ENCODE data around the gene PRKAG2. TPM values are rescaled to one million over a fixed set of nuclear protein-coding genes. Genes with fewer than 3 reads are reported as not detected.

The PRKAG2 gene
- total RNA-seq, 3 donors from 2014 or later: 42.4 to 48.5 (median 46.6) TPM

DNA sequence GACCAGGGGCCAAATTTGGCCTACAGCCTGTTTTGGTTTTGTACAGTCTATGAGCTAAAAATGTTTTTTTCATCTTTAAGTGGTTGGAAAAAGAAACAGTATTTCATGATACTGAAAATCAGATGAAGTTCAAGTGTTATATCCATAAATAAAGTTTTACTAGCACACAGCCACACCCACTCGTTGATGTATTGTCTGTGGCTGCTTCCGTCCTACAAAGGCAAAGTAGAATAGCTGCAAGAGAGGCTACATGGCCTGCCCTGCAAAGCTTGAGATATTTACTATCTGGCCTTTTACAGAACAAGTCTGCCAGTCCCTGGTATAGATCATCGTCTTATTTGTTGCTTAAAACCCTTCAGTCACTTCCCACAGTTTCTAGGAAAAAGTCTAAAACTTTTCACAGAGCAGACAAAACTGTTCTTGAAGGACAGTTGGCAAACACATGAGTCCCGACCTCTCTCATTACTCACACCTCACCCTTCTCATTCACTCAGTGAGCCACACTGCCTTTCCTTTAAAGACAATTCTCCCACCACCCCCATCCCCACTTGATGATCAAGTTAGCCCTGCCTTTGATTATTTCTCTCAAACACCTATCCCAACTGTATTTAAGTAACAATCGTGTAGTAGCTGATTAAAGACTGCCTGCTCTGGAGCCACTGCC lies 367.1 kb downstream of the PRKAG2 start:
- TF ChIP-seq CTCF (IDR thresholded peaks at IDR 0.05): no peak
- ATAC-seq: peak; percentile 88
- Histone ChIP-seq H3K9me3 (no peaks in the 10 kb centered on the region), H3K4me3 (no peak overlapping the region), H3K36me3 (ENCODE audit: low read depth) (no peaks in the 10 kb centered on the region), H3K4me1 (ENCODE audit: low read depth) (peaks cover 8% of the 10 kb centered on the region)
- intact Hi-C loops (cut with DNase I, micrococcal nuclease): loop anchor here in 1 of 2 donors (10.0 kb wide), 1 partner anchor 45 kb away; no protein-coding TSS in a partner anchor
- peak in 1 of 3 donors; percentile 30 for DNase-seq

DNA sequence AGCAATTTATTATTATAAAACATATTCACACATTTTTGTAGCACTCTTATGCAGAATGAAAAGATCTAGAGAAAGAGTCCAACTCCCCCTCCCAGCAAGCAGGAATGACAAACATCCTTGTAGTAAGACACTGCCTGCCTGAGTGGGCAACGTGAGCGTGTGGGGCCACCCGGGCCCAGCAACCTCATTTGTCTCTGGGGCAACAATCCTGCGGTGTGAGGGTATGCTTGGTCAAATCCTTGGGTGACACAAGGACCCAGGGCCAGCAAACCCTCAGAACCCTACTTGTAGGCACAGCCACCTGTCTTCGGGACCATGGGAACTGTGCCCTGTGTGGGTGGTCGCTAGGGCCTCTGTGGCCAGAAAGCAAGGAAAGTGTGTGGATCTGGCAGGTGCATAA lies 367.9 kb downstream of the PRKAG2 start:
- DNase-seq: no peak
- intact Hi-C loops (cut with DNase I, micrococcal nuclease): no loop called here
- TF ChIP-seq CTCF (IDR thresholded peaks at IDR 0.05): no peak
- Histone ChIP-seq H3K36me3 (ENCODE audit: low read depth) (no peaks in the 10 kb centered on the region), H3K9me3 (no peaks in the 10 kb centered on the region), H3K4me1 (ENCODE audit: low read depth) (peaks cover 8% of the 10 kb centered on the region), H3K4me3 (no peak overlapping the region)
- no peak for ATAC-seq

DNA sequence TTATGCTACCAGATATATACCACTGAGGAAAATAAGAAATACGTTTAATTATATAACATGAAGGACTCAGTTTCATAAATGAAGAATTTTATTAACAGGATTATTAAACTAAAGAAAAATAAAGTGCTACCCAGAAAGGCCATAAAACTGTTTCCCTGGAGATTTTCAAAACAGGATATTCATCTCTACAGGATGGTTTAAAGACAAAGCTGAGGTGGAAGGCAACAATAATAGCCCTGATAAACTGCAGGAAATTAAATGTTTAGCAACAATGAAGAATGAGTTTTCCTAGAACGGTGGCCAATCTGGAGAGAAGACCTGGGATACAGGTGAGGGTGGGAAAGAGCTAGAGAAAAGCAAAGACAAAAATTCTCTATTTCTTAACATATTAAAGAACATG lies 369.1 kb downstream of the PRKAG2 start:
- intact Hi-C loops (cut with DNase I, micrococcal nuclease): no loop called here
- ATAC-seq: no peak
- Histone ChIP-seq H3K36me3 (ENCODE audit: low read depth) (no peaks in the 10 kb centered on the region), H3K4me1 (ENCODE audit: low read depth) (peaks cover 8% of the 10 kb centered on the region), H3K9me3 (no peaks in the 10 kb centered on the region), H3K4me3 (no peak overlapping the region)
- no peak for DNase-seq
- no peak for TF ChIP-seq CTCF (IDR thresholded peaks at IDR 0.05)

DNA sequence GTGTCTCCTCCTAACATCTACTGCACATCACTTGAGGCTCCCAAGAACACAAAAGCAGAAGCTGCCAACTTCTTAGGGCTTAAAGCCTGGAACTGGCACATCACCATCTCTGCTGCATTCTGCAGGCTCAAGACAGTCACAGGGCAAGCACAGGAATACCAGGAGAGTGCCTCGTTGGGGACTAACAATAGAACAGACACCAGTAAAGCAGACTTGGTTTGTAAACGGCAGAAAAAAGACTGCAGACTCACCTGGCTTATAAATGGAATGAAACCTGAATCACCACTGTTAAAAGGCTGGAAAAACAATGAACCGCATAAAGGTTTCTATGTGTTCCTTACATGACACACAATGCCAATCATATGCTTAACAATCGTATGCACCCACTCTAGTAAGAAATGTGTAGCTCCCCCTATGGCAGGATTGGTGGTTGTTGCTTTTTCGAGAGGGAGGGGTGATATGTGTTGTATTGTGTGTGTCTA lies 370.0 kb downstream of the PRKAG2 start:
- TF ChIP-seq CTCF (IDR thresholded peaks at IDR 0.05): no peak
- intact Hi-C loops (cut with DNase I, micrococcal nuclease): no loop called here
- Histone ChIP-seq H3K9me3 (no peaks in the 10 kb centered on the region), H3K4me3 (no peak overlapping the region), H3K4me1 (ENCODE audit: low read depth) (peaks cover 8% of the 10 kb centered on the region), H3K36me3 (ENCODE audit: low read depth) (no peaks in the 10 kb centered on the region)
- DNase-seq (no peak), ATAC-seq (no peak)

Other genes with a start within 250 kb of the PRKAG2 start
- gene GALNTL5, start 79.3 kb upstream of the PRKAG2 start, total RNA-seq: not detected
- 10 to 100 TPM; 16.2 to 29.3 (median 21.9) TPM for gene GALNT11, start 148.6 kb upstream of the PRKAG2 start, total RNA-seq

Measured in mucosa of descending colon (tissue), 3 donors.